ENCODE measurements around the gene SLC36A3.
"Not testable (repeated sequence)": the region's sequence is repeated elsewhere in the genome, so short reads cannot be mapped to it uniquely, and the experiment has no call there.

SLC36A3 gene

DNA sequence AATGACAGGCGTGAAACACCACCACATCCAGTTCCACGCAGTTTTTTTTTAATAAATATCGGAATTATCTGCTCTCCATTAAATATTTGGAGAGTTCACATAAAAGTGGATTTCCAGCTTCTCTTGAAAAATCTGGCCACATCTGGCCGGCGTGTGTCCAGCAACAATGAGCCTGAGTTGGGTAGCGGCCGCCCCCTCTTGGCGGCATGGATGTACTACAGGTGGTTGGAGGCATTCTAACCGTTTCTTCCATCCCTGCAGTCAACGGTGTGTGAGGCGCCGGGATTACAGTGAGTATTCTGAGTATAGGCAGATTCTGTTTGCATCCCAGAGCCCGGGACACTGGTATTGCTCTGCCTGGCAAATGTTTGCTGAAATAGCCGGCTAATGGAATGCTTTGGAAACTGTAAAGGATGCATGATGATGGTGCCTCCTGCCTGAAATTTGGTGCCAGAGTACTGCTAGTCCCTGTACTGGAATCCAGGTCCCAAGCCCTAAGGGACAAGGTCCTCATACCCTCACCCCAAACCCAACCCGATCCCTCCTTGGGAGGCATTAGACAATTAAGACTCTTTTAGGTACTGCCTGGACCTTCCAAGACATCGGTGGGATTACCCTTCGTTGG is 64.2 kb downstream of the SLC36A3 start:
- no peak for DNase-seq (ENCODE audit: low read depth in 2 of 2)

DNA sequence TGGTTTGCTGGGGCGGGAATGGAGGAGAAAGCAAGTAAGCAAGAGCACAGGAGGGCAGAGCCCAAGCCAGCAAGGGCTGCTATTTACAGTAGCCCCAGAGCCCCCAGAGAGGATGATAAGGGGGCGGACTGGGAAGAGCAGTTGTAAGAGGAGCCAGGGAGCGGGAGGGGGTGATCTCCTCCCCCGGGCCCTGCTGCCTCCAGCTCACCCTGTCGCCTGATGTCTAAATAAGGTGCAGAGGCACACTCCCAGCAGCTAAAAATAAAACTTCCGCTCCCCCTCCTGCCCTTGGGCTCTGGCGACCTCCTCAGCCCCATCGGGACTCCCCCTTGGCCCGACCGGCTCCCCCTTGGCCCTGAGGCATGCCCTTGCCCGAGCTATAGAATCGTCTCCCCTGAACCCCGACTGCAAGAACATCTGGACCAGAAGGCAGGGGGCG is 65.2 kb downstream of the SLC36A3 start:
- DNase-seq (ENCODE audit: low read depth in 2 of 2), result no peak

DNA sequence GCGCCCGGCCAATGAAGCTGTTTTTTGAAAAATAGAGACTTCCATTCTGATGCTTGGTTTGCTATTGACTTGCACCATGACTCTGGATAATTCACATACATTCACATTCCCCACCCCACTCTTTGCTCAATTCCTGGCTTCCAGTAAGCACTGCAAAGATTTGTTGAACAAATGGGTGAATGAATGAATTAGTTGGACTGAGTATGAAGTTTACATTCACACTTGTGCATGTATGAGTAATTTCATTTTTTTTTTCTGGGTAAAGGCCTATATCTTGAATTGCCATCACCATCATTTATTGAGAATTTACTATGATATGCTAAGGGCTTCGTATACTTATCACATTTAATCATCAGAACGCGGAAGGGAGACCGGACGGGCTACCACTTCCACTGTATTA is 65.9 kb downstream of the SLC36A3 start:
- no peak for DNase-seq (ENCODE audit: low read depth in 2 of 2)

DNA sequence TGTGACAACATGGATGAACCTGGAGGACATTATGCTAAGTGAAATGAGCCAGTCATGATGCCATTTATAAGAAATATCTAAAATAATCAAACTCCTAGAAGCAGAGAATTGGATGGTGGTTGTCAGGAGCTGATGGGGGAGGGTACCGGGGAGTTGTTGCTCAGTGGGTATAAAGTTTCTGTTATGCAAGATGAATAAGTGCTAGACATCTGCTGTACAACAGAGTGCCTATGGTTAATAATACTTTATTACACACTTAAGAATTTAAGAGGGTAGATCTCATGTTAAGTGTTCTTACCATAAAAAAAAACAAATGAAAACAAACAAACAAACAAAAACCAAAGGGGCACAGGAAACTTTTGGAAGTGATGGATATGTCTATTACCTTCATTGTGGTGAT is 66.7 kb downstream of the SLC36A3 start:
- DNase-seq (ENCODE audit: low read depth in 2 of 2), result no peak

- not testable (repeated sequence) for DNase-seq (ENCODE audit: low read depth in 2 of 2)
Observed at GRCh38 chr5:151235239-151235571, 68.4 kb downstream of the SLC36A3 start.

DNA sequence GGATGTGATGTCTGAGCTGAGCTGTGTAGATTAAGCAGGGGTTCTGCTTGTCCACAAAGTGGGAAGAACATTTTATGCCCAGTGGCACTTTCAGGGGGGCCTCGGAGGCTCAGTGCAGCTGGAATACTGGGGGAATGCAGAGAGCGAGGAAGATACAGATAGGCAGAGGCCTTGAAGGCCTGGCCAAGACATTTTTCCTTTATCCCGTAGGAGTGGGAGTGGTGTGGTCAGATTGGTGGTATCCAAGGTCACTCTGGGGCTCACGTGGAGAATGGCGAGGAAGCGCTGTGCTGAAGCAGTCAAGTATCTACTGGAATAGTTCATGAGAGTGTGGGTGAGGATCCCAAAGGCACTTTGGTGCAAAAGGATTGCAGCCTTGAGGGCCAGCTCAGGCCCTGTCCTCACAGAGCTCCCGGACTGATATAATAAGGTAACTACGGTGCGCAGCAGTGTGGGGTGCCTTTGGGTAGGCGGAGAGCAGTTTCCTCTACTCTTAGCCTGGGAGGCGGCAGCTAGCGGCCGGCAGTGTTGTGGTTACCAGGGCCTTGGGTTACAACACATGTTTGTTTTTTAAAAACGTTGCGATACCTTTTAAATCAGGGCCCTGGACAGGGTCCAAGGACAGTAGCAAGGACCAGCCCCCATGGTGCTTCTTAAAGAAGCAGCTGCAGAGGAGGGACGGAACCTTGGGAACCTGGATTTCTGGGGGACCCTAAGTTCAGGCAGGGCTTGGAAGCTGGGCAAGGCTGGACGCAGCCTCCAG is 68.9 kb downstream of the SLC36A3 start:
- no peak for DNase-seq (ENCODE audit: low read depth in 2 of 2)

DNA sequence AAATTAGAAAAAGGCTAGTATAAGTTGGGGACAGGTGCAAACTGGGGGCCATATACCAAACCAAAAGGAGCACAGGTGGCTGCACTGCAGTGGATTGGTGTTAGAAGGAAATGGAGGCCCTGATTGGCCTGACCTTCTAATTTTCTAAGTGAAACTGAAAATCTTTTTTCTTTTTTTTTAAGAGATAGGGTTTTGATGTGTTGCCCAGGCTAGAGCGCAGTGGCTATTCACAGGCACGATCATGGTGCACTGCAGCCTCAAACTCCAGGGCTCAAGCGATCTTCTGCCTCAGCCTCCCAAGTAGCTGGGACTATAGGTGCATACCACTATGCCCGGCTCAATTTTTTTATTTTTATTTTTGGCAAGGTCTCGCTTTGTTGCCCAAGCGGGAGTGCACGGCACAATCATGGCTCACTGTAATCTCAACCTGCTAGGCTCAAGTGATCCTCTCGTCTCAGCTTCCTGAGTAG is 69.9 kb downstream of the SLC36A3 start:
- DNase-seq (ENCODE audit: low read depth in 2 of 2), result no peak

GRCh38 chr5:151231359-151231758 is 72.2 kb downstream of the SLC36A3 start:
- no peak for DNase-seq (ENCODE audit: low read depth in 2 of 2)

DNA sequence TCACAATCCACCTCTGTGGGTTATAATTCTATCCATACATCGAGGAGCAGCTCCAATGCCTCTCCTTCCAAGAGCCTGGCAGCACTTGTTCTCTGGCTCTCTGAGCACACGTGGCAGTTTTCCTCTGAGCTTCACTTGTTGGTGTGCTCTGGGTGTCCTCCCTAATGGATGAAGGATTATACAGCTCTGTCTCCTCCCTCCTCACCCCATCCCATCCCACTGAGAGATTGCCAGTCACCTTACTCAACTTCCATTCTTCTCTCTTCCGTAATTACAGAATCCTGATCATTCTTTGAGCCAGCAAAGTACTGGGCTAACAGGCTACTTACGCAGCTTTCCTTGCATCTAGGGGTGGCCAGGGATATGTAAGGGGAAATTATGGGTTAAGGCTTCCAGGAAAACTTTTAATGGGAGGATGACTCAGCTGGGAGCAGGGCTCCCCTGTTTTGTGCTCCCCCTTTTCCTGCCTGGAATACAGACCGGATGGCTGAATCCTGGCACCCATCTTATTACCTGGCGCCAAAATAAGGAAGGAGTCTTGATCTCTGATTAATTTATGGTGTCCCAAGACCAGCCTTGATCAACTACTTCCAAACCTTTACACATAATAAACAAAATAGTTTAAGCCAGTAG is 73.4 kb downstream of the SLC36A3 start:
- no peak for DNase-seq (ENCODE audit: low read depth in 2 of 2)

DNA sequence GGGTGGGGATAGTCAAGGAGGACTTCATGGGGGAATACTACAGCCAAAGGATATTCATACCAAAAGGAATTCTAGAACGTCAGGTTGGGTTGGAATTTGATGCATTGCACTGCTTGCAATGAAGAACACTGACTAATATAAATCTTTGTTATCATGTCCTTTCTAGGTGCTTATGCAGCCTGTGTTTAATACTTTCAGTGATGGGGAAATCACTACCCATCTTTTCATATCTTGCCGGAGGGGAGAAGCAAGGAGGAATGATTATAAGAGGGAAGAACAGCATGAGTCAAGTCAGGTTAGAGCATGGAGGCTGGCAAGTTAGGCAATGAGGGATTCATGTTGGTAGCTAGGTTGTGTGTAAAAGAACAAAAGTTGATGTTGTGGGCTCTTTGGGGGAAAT is 74.6 kb downstream of the SLC36A3 start:
- no peak for DNase-seq (ENCODE audit: low read depth in 2 of 2)

DNA sequence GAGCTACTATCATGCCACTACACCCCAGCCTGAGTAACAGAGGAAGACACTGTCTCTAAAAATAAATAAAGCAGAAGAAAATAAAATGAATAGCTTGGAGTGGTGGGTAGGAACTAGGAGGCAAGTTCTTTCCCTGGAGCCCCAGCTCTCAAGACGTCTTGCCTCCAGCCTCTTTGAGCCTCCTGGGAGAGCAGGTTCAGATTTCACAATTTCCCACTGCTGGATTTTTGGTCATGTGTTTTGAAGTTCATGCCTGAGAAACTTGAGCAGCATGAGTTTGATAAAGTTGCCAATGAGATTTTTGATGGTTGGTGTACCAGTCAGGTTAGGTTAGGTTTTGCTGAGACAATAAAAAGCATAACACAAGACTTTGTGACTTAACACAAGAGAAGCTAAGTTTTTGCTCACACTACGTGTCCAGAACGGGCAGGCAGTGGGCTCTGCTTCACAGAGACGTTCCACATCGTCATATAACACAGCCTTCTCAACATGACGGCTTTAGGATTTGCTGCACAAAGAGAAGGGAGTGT is 75.6 kb downstream of the SLC36A3 start:
- DNase-seq (ENCODE audit: low read depth in 2 of 2), result no peak
